HG03095 (cell line): Measurements from ENCODE around the gene NSUN3.
"Not testable (repeated sequence)": the region's sequence is repeated elsewhere in the genome, so short reads cannot be mapped to it uniquely, and the experiment has no call there.

Source experiments
- ATAC-seq: cut with Tn5 transposase; IDR thresholded peaks from one replicate; pipeline ENCODE4 v1.9.1; 2021; ENCODE audit warnings: moderate library complexity; ENCODE audit not compliant: unreplicated experiment

NSUN3 gene

DNA sequence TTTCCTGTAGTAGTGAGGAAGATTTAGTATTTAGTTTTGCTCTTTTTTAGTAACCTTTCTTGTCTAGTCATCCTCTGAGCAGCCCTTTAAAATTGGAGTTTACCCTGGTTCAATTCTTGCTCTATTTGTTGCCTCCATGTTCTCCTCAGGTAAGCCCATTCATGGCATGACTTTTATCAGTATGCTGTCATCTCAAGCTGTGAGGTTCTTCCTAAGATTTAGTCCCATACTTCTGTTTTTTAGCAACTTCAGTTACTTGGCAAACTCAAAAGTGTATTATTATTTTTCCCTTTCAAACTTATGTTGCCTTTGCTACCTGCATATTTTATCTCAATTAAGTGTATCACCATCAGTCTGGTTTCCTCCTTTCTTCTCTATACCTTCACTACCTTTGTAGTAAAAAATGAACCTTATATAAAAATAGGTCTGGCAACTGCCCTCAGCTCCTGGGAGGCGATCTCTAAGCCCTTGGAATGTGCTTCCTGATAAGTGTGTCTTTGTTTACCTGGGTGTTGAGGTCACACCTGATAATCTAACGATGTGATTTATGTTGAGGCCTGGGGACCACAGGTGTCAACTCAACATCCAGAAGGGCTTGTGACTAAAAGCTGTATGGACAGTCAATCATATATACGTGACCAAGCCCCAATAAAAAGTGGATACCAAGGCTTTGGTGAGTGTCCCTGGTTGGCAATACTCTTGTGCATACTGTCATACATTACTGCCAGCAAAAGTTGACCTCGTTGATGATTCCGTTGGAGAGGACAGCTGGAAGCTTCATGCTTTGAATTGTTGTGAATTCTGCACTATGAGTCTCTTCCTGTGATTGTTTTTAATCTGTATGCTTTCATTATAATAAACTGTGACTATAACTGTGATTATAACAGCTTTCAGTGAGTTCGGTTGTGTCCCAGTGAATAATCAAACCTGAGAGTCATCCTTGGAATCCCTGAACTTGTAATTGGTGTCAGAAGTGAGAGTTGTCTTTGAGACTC is 3.9 kb downstream of the NSUN3 start:
- ATAC-seq: no peak

DNA sequence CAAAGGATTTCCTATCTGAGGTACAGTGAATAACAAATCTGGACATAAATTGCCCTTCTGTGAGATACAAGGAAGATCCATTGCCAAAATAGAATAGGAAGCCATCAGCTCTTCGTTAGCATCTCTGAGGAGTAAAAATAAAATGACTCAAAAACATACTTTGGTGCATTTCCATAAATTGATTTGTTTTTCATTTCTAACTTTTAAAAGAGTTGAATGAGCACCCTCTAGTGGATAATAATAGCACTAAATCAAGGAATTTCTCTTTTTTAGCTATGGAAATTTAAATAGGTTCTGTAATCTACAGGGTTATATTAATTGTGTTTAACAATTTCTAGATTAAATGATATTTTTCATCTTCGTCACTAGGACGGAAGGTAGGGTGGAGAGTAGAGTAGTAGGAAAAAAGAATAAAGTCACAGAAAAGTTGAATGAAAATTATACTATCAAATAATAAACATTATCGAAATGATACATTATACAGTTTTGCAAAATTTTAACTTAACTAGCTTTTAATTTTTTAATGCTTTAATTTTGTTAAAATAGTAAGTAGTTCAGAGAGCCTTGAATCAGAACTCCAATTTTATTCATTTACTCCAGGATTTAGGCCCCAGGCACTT is 6.4 kb downstream of the NSUN3 start:
- no peak for ATAC-seq

DNA sequence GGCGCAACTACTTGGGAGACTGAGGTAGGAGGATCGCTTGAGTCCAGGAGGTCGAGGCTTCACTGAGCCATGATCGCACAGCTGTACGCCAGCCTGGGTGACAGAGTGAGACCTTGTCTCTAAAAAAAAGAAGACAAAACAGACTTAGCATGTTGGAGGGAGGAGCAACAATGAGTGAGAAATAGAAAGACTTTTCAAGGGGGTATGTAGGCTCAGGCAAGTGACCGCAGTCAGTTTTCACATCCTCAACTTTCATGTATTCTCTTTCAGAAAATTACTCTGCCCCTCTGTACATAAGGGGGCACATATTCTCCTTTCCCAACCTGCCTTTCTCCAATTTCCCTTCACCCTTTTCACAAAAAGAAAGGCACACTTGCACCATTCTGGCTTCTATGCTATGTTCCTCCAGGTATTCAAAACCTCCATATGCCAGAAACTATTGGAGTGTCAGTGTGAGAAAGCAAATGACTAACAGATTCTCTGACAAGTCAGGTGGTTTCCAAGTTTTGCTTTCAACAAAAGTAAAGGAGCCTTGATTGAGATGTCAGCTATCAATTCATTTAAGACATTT is 7.6 kb downstream of the NSUN3 start:
- ATAC-seq: peak; percentile 67

DNA sequence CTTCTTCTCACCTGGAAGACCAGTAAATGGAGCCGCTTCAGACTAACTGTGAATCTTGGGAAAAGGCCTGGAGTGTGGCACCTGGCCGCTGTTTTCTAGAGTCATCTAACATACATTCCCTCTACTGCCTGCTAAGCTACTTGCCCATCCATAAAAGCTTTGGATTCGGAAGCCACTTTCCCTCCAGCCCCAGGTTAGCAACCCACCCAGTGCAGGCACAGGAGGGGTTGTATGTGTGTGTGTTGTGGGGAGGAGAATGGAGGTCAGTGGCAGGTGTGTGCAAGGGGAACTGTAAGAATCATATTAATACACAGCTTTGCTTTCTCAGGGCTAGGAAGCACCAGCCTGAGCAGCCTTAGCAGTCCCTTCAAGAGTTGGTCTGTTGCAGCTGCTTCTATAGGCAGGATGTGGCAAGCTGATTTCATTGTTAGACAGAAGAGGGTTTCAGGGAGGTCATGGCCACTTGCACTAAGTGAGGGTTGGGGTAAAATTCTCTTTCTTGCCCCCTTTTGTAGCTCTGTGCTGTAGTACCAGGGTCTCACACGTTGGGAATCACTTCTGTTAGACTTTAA is 8.9 kb downstream of the NSUN3 start:
- ATAC-seq: peak; percentile 85

DNA sequence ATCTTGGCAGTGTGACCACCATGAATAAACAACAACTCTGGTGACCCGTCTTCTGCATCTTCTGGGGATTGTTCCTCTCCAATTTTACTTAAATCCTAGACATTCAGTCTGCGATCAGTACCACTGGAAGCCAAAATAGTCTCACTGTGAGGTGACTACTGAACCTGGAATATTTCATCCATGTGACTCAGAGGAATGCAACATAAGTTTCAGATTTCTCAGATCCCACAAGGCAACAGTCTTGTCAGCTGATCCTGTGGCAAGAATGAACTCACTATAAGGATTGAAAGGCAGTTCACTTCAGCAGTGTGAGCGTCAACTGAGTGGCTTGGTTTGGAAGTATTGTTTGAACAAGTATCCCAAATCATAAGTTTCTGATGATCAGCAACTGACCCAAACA is 13.2 kb downstream of the NSUN3 start:
- no peak for ATAC-seq

DNA sequence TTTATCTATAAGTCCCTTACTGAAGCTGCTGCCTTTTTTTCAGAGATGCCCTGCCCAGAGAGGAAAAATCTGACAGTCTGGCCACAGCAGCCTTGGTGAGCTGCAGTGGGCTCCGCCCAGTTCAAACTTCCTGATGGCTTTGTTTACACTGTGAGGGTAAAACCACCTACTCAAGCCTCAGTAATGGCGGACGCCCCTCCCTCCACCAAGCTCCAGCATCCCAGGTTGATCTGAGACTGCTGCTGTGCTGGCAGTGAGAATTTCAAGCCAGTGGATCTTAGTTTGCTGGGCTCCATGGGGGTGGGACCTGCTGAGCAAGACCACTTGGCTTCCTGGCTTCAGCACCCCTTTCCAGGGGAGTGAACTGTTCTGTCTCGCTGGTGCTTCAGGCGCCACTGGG is 17.7 kb downstream of the NSUN3 start:
- not testable (repeated sequence) for ATAC-seq

DNA sequence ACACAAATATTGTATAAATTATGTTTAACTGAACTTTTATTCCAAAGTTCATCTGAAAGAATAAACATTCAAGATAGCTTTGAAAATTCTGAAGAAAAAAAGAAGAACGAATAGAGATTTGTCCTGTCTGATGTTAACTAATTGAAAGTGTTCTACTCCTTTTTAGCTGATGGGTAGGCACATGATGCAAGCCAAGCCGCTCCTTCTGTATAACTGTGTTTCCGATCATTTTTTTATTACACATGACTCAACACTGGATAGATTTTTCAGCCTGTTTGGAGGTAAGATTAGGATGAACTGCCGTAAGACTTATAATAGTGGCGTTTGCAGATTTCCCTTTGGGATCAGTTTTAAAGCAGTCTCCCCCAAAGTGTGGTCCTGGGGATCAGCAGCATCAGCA is 19.0 kb downstream of the NSUN3 start:
- no peak for ATAC-seq

DNA sequence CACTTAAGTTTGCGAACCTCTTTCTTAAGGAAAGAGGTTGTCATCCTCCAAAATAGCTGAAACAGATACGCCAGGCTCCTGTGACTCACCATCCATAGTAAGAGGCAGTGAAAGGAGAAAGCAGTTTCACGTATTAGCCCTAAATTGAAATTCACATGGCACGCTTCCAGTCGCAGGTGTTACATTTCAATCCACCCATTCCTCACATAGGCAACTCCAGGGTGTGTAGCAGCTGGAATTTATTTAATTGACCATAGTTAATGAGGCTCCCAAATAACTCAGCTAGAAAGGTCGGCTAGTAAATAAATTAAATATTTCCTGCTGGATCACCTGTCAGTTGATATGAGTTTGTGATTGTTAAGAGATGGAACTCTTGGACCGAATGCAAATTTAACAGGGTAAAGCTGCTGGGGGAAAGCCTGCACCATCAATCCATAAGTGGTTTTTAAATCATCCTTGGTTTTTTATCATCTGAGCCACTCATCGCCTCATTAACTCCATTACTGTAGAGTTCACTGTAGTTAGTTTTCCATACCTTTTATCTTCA is 19.6 kb downstream of the NSUN3 start:
- no peak for ATAC-seq

DNA sequence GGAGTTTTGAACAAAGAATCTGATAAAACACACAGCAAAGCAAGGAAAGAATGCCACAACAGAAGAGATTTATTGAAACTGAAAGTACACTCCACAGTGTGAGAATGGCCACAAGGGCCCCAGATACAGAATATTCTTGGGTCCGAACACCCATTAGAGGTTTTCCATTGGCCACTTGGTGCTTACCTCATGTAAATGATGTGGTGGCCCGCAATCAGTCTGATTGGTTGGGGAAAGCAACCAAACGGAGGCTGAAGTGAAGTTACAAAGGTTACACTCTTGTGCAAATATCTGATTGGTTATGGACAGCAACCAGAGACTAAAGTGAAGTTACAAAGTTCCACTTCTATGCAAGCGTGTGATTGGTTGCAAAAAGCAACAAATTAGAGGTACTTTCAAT is 20.4 kb downstream of the NSUN3 start:
- ATAC-seq: no peak

DNA sequence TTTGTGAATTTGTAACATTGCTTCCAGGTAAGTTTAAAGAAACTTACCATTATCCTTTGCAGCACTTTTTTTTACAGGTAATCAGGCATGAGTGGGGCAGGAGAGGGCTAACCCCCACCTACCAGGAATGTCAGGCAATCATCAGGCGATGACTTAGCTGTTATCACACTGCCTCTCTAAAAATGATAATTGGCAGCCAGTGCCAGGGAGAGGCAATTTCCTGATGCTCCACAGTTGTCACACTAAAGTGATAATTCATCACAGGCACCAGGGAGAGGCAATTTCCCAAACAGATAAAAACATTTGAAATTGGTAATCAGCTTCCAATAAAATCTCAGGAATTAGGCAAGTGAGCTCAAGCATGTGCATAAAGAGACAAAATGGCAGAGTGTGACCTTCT is 26.3 kb downstream of the NSUN3 start:
- no peak for ATAC-seq

DNA sequence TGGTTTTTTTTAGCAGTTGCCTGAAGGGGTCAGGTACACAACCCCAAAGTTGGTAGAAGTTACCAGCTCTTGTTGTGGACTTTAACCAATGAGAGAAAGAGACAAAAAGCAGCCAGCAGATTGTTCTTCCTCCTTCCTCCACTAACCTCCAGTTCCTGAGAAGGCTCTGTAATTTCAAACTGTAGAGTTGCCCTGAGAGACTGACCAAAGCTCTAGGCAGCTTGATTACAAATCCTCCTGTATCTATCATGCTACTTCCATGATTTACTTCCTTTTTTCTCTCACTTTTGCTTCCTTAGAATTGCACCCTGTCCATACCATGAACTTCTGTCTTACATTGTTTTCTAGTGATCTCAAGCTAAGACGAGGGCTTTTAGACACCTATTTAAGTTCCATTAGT is 29.2 kb downstream of the NSUN3 start:
- ATAC-seq: no peak

DNA sequence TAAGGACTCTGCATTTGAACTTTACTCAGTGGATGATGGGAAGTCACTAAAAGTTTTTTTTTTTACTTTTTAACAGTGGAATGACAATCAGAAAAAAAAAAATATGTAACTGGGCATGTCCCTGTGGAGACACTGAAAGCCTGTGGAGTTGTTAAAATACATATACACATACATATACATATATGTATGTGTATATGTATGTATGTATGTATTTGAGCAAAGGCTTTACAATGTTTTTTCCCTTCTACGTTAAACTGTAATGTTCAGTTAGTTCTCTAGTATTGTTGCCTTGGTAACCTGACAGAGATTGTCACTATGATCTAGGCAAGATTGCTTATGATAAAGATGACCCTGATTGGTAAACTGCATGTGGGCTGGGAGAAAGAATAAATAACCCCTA is 30.3 kb downstream of the NSUN3 start:
- no peak for ATAC-seq

DNA sequence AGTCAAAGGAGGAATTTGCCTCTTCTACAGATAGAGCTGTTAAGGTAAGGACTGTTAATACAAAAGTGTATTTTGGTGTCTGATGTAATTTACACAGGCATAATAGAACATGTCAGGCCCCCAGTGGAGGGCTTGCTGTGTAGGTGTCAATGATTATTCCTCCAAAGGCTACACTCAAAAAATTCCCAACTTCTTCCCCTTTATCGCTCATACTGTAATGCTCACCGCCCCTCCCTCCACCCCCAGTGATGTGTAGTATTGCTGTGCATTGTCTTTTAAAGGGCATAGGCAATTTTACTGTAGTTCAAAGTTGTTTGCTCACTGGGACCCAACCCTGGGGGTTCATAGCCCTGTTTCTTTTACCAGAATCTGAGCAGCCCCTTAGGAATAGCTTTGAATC is 32.2 kb downstream of the NSUN3 start:
- no peak for ATAC-seq

DNA sequence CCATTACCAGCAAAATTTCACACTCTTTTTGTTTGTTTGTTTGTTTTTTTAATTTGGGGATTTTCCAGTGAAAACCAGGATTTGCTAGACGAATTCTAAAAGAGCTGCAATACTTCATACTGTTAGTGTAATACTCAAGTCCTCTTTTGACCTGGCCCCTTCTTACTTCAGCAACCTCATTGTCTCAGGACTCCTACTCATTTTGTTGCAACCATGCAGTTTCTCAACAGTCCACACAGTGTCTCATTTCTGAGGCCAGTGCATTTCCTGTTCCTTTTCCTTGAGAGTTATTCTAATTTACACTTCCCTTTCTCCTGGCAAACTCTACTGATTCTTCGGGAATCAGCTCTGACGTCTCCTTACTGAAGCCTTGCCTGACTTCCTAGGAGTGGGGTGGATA is 35.6 kb downstream of the NSUN3 start:
- ATAC-seq: no peak

DNA sequence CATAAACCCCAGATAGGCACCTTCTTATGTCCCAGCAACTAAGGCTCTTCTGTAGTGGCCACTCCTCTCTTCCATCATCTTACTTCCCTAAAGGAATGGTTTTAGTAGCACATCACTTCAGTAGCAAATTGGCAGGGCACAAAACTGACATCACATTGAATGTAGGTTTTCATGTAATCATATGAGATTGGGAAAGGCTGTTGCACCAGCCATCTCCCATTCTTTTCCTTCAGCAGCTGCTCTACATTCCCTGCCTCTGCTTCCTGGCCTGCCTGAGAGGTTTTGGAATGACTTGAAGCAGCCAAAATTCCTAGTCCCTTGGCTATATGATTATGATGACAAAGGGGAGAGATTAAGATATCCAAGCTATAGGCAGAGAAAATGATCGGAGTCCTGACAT is 36.5 kb downstream of the NSUN3 start:
- ATAC-seq: no peak

DNA sequence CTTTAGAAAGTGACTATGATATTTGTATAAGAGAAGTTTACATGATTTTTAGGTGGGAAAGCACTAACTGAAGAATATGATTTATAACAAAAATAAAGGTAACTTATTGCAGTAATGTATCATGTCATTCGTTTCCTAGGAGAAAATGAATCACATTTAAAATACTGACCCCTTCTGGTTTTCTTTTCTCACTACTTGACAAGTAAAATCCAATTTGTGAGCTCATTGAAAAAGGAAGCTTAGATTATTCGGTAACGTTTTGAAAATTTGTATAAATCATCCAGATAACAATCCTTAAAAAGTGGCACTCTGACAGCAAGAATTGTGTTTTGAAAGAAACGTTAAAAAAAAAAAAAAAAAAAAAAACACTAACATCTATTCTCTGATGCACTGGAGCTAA is 39.0 kb downstream of the NSUN3 start:
- ATAC-seq: no peak

DNA sequence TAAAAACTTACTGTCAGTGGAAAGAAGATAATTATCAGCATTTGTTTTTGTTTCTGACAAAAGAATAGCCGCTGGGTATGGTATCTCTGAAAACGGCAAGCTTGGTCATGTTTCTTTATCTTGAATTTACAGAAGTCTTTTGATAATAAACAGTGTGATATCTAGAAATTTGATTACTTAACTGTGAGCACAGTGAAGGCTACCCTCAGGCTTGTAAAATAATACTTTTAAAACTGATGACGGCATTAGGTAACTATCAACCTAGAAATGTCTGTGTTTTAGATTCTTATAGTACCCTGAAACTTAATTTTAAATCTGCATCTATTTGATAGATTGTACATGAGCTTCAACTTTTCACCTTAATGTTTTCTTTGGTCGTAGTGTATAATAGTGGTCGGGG is 43.4 kb downstream of the NSUN3 start:
- no peak for ATAC-seq

DNA sequence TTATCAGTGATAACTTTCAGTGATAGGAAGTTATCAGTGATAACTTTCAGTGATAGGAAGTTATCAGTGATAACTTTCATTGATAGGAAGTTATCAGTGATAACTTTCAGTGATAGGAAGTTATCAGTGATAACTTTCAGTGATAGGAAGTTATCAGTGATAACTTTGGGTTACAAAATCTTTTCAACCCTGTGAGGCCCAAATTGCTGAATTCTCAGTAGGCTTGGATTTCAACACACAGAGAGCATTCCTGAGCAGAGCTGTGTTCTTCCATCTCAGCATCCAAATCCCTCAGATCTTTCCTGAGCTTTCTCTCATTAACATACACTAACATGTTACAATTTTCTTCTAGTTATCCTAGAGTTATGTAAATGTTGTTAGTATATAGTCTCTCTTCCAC is 47.4 kb downstream of the NSUN3 start:
- ATAC-seq: not testable (repeated sequence)

DNA sequence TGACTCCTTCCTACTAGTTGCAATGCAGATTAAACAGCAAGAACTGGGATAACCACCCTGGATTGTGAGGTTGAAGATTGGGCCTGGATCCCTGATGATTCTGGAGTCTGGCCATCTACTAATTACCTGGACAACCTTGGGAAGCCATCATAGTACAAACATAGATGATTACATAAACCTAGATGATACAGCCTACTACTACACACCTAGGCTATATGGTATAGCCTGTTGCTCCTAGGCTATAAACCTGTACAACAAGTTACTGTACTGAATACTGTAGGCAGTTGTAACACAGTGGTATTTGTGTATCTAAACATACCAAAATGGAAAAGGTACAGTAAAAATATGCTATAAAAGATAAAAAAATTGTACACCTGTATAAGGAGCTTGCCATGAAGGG is 48.0 kb downstream of the NSUN3 start:
- no peak for ATAC-seq

DNA sequence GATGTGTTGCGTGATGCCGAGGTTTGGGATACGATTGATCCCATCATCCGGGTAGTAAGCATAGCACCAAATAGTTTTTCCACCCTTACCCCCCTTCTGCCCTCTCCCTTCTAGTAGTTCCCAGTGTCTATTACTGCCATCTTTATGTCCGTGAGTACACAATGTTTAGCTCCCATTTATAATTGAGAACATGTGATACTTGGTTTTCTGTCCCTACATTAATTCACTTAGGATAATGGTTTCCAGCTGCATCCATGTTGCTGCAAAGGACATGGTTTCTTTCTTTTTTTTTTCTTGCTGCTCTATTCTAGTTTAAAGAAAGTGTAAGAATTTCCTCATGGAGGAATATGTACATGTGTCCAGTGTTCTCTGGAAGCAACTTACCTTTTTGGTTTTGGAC is 51.8 kb downstream of the NSUN3 start:
- ATAC-seq: no peak

DNA sequence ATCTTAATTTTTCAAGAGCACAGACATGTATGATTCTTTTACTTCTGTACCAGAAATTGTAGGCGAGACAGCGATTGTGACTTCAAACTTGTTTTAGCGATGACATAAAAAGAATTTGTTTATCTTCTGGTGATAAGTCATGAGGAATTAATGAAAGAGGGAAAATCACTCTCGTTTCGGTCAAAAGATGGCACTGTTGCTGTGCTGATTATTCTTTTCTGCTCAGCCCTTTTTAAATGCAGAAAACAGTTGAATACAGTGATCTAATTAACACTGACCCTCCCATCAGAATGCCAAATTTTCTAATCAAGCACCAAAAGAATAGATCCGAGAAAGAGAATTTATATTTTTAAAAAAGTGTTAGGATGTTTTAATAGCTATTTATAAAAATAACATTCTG is 52.6 kb downstream of the NSUN3 start:
- no peak for ATAC-seq
